Cerebellar nuclear complex (tissue), 1 donor: Measurements from ENCODE around the gene CCDC88C.
A peak's percentile ranks its signal among the peaks of the same experiment; 100 is the strongest.
"Not testable (repeated sequence)": the region's sequence is repeated elsewhere in the genome, so short reads cannot be mapped to it uniquely, and the experiment has no call there.

Experiments used
- DNase-seq, 2 experiments: peaks; one replicate each; lab custom pipeline; 2025; lab: John Stamatoyannopoulos, UW

CCDC88C gene

DNA sequence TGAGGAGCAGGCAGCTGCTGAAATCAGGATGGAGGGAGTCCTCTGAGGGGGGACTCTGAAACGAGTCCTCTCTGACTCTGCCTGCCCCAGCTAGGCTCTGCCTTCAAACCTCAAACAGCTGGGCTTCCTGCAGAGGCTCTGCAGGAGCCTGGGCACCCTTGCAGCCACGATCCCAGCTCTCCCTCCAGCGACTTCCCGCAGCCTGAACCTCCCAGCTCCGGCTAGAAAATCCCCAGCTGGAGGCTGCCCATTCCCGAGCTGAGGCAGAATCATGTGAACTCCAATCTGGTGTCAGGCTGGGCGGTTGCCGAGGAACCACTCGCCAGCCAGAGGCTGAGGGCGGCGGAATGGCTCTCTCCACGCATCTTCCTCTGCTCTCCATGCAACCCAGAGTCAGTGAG is 173.1 kb downstream of the CCDC88C start, which contains the start of gene GPR68:
Gene GPR68 (minus strand): TSS at position 204 of the 401 bp plus-strand sequence. CDS start 9,654 bp downstream, outside the sequence.
- DNase-seq: peak; percentile 34 to 71

DNA sequence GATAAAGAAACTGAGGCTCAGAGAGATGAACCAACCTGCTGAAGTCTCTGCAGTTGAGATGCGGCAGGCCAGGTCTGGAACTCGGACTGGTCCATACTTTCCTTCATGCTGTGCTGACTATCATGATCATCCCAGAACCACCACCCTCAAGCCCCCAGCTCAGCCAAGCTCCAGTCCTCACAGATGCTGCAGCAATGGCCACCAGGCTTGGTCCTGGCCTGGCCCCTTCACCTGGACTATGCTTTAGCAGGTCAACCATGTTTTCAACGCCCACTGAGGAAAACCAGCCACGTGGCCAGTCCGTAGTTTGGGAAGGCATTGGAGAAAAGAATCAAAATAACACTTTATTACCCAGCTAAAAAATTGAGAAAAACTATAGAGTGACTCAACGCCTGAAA is 174.5 kb downstream of the CCDC88C start:
- no peak for DNase-seq

DNA sequence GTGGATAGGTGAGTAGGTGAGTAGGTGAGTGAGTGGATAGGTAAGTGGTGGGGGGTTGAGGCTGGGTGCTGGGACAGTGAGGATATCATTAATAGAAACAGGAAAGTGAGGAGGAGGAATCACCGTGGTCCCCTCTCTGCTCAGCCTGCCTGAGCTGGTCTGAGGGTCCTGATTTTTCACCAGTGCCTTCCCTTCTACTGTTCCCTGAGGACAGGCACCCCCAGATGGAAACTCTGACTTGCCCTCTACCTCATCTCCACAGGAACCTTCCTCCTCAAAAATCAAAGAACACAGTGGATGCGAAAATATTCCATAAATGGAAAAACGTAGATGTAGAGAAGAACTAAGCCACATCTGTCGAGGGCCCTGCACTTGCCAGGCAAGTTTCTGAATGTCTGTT is 175.0 kb downstream of the CCDC88C start:
- DNase-seq: no peak

DNA sequence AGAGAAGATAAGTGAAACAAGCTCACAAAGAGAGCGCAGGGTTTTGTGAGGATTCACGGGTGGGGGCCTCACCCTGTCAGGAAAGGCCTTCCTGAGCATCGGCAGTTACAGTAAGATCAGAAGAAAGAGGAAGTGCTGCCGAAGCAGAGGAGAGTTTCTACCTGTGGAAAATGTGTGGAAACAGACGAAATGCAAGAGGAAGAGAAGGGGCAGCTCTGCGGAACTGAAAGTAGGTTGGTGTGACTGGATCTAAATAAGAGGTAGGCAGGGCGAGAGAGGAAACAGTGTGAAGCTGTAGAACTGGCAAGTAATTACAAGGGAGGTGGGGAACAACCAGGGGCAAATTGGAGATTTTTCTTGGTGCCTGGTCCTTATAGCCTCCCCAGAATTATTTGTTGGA is 175.8 kb downstream of the CCDC88C start:
- no peak for DNase-seq

DNA sequence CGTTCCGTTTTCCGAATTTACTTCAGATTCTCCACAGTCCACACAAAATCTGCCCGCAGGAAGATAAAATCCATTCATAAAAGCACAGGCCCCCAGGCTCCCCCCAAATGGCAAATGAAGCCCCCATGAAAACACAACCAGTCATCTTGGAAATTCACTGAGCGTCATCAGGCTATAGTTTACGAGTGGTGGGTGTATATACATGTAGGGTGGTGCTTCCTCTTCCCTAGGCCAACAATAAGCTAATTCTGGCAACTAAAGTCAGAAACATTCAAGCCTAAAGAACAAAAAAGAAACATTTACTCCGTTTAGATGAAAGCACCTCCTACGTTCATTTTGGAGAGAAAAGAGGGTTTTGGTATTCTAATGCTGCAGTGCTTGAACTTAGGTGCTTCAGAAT is 179.0 kb downstream of the CCDC88C start:
- no peak for DNase-seq

DNA sequence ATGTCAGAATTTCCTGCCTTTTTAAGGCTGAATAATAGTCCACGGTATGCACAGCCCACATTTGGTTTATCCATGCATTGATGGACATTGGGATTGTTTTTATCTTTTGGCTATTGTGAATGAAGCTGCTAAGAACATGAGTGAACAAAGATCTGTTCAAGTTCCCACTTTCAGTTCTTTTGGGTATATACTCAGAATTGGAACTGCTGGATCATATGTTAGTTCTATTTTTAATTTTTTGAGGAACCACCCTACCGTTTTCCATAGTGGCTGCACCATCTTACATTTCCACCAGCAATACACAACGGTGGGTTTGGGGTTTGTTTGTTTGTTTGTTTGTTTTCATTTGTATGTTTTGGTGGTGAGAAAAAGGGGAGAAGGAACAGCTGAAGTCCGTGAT is 179.5 kb downstream of the CCDC88C start:
- no peak for DNase-seq

DNA sequence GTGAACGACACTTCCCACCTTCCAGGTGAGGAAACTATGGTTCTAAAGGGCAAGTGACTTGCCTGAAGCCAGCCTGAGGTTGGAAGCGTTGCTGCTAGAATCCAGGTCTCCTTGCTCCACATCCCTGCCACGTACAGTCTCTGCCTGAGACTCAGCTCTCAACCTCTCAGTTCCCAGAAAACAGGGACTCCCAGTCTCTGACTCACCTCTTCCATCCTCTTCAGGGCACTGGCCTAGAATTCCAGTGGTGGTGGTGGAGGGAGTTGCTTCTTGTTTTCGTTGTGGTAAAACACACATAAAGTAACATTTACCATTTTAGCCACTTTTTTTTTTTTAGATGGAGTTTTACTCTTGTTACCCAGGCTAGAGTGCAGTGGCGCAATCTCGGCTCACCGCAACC is 180.4 kb downstream of the CCDC88C start:
- DNase-seq: no peak

DNA sequence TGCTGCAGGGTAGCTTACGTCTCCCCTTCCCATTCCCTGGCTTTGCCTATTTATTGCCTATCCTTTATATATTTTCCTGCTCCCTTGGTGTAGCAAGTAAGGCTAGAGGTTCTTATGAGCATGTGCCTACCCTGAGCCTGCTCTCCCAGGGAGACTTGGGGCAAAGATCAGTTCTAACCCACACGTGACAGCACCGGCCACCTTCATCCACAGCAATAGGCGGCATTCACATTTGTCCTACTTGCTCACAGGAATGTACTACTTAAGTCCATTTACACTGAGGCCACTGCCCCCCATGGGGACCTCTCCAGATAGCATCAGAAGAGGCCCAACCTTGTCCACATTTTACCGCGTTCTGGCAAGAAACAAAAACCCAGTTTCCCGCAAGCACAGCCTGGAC is 181.8 kb downstream of the CCDC88C start:
- no peak for DNase-seq

DNA sequence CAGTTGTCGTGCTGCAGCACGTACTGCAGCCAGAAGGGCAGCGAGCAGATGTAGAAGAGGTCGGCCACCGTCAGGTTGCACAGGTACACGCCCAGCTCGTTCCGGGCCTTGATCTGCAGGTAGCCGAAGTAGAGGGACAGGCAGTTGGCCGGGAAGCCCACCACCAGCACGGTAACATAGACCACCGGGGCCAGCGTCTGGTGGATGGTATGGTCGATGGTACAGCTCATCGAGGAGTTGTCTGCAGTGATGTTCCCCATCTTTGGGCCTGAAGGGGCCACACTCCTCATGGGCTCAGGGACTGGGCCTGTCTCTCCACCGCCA is 182.9 kb downstream of the CCDC88C start:
- no peak for DNase-seq

DNA sequence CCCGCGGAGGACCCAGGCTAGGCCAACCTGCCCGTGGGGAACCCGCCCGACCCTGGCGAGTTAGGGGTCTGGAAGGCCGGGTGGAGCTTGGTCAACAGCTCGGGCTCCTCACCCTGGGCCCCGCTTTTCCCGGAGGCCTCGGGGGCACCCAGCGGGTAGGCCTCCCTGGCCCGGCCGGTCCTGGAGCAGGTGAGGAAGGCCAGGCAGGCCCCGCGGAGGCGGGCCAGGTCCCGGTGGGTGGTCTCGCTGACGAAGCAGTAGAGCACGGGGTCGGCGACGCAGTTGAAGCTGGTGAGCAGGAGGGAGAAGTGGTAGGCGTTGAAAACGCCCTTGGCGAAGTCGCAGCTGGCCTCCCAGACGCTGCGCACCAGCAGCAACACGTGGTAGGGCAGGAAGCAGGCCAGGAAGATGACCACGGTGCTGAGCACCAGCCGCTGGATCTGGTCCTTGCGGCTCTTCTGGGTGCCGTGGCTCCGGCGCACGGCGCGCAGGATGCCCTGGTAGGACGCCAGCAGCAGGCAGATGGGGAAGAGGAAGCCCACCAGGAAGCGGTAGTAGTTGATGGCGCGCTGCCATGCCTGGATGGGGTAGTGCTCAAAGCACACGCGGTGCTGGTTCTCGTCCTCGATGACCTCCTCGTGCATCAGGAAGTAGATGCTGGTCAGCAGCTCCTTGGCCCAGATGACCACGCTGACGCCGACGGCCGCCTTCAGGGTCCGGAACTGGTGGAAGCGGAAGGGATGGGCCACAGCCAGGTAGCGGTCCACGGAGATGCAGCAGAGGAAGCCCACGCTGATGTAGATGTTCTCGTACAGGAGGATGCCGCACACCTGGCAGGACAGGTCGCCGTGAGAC is 183.5 kb downstream of the CCDC88C start:
- DNase-seq: no peak

DNA sequence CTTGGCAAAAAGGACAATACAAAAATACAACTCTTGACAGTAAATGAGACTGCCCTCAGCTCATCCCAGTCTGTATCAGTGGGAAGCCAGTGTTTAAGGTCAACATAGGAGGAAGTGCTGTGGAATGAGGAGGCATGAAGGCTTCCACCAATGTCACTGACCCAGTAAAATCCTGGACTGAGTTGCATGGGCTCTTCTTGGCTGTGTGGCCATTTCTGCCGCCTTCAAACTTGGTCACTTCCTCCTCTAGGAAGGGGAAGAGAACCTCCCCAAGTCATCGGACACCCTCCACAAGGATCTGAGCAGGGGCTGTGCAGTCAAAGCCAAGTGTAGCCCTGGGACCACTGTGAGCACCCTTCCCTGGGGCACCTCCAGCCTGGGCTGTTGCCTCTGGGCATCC is 185.0 kb downstream of the CCDC88C start:
- DNase-seq: no peak

DNA sequence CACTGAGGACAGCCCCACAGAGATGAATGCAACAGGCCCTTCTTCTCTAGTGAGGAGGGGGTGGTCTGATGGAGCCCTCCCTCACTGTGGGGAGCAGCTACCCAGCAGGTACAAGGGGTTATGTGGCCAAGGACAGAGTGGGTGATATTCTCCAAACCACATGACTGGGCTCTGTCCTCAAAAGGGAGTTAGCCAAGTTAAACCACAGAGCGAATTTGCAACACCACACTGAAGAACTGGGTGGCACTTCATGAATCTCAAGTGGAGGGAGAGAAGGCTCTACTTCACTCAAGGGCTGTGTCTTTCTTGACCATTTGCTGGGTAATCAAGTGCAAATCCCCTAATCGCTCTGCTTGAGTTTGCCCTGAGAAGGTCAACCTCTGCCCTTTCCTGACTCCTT is 185.6 kb downstream of the CCDC88C start:
- DNase-seq: no peak

DNA sequence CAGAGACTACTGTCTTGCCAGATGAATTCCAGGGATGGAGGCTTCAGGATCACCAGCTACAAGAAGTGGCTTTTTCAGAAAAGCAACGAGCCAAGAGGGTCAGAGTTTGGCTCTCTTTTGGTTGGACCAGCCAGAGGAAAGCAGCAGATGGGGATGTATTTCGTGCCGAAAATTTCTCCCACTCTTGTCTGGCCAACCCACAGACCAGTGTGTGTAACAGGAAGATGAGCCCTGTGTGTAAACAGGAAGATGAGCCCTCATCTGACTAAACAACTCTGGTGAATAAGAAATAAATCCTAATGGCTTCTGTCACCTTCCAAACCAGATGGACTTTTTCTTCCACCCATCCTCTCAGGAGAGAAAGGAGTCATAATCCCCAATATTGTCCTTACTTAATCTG is 186.2 kb downstream of the CCDC88C start:
- DNase-seq: no peak

DNA sequence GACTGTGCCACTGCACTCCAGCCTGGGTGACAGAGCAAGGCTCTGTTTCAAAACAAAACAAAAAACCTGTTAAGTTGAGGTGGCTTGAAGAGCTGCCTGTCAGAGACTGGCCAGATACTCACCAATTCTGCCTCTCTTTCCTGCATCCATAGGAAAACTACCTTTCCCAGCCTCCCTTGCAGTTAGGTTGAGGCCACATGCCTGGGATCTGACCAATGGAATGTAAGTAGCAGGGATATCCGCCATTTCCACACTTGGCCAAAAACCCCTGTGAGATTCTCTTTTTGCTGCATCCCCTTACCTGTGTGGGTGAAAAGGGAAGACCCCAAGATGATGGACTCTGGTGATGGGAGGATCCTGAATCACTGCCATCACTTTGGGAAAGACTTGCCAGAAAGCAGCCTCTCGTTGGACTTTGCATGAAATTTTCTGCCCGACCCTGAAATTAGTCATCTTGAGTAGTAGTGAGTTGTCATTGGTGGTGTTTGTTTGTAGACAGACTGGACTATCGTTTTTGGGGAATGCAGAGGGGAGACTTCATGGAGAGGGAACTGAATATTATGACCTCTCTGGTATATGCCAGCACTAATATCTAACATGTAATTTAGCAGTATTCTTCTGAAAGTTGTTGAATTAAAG is 187.1 kb downstream of the CCDC88C start:
- DNase-seq: no peak

DNA sequence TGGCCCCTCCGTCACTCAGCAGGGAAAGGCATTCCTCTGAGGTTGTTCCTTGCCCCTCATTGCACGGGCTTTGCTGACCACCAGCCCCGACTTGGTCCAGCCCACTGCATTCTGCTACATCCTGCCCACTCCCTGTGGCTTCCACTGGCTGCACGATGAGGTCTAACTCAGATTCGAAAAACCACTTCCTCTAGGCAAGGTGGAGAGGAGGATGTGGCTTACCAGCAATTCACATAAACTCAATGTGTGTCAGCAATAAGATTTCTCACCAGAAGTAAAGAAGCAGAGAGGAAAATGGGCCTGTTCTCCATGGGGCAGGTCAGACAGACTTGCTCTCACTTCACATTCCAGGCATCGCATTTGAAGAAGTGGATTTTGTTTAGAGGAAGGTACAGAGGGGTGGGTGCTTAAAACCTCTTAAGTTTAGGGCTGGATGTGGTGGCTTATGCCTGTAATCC is 187.8 kb downstream of the CCDC88C start:
- no peak for DNase-seq

DNA sequence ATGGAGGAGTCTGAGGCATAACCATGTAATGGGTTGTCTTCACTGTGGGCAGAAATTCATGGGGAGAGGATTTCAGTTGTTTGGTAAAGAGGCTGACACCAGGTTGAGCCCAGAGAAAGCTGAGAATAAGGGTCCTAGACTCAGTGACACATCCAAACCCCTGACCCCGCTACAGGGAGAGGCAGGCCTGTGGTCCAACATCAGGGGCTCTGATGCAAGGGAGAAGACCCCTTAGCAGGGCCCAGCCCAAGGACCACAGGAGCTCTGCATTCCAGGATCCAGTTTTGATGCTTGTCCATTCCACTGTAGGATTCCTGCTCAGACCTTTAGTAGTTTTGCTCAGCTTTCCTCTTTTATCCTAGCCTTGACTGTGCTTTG is 188.6 kb downstream of the CCDC88C start:
- no peak for DNase-seq

DNA sequence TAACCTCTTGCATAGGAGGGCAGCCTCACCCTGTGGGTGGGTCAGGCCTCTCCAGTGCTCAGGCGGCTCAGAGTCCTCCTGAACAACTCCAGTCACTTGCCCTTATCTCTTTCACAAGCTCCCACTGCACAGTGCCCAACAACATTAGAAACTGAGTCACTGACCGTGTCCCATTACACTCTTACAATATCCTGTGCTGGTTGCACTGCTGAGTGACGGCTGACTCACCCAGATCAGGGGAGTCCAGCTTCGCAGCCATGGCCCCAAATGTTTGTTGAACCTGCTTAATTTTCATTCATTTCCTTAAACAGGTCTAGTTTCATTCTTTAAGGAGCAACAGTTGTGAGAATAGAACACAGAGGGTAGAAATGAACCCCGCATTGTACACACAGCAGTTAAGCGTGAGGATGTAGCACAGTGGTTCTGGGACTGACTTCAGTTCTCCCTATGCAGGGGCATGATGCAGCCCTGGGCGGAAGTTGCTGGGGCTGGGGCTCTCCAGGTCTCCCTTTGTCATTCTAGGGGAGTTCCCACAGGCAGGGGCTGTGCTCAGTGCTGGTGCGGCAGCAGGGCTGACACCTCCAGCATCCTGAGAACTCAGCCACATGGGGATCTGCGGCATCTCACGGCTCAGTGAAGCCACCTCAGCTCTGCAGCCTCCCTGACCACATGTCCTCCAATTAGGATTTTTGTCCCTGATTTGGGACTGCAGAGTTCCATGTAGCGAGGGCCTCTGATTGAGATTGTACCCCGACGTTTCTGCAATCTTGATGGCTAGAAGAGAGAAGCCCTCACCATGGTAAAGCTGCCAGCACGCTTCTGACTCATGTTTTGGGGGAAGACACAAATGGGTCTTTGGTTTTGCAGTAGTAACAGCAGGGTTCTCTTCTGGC is 189.3 kb downstream of the CCDC88C start:
- DNase-seq: no peak

DNA sequence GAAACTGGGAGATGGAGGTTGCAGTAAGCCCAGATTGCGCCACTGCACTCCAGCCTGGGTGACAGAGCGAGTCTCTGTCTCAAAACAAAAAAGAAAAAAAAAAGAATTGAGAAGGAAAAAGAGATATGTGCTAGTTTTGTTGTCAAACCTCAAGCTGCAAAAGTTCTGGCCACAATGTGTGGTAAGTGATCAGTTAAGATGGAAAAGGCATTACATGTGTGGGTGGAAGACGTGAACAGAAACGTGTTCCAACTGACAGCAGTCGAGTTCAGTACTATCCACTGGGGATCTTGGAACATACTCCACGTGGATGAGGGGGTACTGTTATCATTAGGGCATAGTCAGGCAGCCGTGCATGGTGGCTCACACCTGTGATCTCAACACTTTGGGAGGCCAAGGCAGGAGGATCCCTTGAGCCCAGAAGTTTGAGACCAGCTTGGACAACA is 190.4 kb downstream of the CCDC88C start:
- DNase-seq: no peak

DNA sequence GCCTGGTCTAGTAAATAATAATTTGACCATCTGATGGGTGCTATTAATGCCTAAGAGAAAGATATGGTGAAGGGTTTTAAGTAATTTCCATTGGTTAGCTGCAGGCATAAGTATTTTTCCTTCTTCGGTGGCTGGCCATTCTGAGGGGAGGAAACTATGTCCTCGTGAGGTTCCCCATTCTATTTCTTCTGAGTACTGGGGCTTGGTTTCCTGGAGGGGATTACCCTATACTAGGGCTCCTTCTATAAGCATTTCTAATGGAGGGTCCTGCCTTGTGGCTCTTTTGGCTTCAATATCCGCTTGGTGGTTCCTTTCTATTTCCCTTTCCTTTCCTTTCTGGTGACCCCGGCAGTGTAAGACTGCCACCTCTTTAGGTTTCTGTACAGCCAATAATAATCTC is 191.3 kb downstream of the CCDC88C start:
- not testable (repeated sequence) for DNase-seq

DNA sequence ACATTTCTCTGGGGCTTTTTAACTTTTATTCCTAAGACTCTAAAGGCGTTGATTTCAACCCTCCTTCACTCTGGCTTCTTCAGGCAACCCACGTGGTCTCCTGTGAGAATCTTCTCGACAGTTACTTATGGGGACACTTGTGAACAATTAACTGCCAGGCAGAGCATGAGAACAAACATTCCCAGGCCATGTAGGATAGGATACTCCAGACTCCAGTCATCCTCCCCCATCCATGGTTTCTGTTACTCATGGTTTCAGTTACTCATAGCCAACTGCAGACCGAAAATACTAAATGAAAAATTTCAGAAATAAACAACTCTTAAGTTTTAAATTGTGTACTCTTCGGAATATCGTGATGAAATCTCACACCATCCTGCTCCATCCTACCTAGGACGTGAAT is 192.6 kb downstream of the CCDC88C start:
- DNase-seq: no peak

DNA sequence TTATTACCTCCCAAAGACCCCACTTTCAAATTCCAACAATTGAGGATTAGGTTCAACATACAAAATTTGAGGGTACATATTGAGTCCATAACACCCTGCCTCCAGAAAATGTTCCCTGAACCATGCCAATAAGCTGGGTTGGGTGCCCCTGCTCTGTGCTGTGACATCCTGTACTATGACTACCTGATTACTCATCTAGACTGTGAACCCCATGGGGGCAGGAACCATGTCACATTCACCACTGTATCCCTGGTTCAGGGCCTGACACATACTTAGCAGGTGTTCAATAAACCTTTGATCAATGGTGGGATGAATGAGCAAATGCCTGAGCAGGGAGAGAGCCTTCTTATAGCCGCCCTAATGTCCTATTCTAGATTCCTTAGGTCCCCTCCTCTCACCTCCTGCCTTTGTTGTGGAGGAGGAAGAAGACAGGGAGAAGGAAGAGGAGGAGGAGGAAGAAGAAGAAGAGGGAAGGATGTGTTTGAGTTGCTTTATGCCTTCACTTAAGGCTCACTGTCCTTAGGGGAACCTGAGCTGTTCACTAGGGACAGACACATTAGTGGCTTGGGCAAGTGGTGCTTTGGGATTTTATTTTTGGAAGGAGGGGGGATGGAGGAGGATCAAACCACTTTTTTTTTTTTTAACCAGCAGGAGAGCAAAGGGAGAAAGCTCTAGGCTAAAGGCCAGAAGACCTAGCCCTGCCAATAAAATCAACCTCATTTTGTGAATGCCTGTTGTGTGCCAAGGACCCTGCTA is 194.4 kb downstream of the CCDC88C start:
- DNase-seq: no peak
